ENCODE measurements around the gene PCDH9.

Gene PCDH9

GRCh38 chr13:66933994-66934393 is 296.1 kb downstream of the PCDH9 start:
- no peaks in the 10 kb centered on the region for H3K36me3 ChIP-seq
- H3K4me3 ChIP-seq (ENCODE audit: low read depth in 1 of 2, low read length in 1 of 2) = no peak overlapping the region
- no peak for TF ChIP-seq CTCF (IDR thresholded peaks at IDR 0.05)
- peaks cover 4% of the 10 kb centered on the region for H3K9me3 ChIP-seq
- H3K27me3 ChIP-seq = no peaks in the 10 kb centered on the region
- H3K4me1 ChIP-seq (ENCODE audit: control insufficient read depth in 1 of 2, insufficient read depth in 1 of 2, low read depth in 1 of 2, low read length in 1 of 2) = no peaks in the 10 kb centered on the region
- H3K27ac ChIP-seq = no peak overlapping the region

- Histone ChIP-seq H3K9me3 (peaks cover 4% of the 10 kb centered on the region), H3K36me3 (no peaks in the 10 kb centered on the region), H3K4me3 (ENCODE audit: low read depth in 1 of 2, low read length in 1 of 2) (no peak overlapping the region), H3K27me3 (no peaks in the 10 kb centered on the region), H3K27ac (no peak overlapping the region), H3K4me1 (ENCODE audit: control insufficient read depth in 1 of 2, insufficient read depth in 1 of 2, low read depth in 1 of 2, low read length in 1 of 2) (no peaks in the 10 kb centered on the region)
- no peak for TF ChIP-seq CTCF (IDR thresholded peaks at IDR 0.05)
Measured at GRCh38 chr13:66933527-66933926, 296.6 kb downstream of the PCDH9 start.

GRCh38 chr13:66927562-66927961 is 302.6 kb downstream of the PCDH9 start:
- H3K4me1 ChIP-seq (ENCODE audit: control insufficient read depth in 1 of 2, insufficient read depth in 1 of 2, low read depth in 1 of 2, low read length in 1 of 2) = no peaks in the 10 kb centered on the region
- no peaks in the 10 kb centered on the region for H3K27me3 ChIP-seq
- no peak overlapping the region for H3K27ac ChIP-seq
- no peaks in the 10 kb centered on the region for H3K9me3 ChIP-seq
- no peaks in the 10 kb centered on the region for H3K36me3 ChIP-seq
- no peak for TF ChIP-seq CTCF (IDR thresholded peaks at IDR 0.05)
- no peak overlapping the region for H3K4me3 ChIP-seq (ENCODE audit: low read depth in 1 of 2, low read length in 1 of 2)

GRCh38 chr13:66926851-66927524 is 303.1 kb downstream of the PCDH9 start:
- H3K9me3 ChIP-seq = no peaks in the 10 kb centered on the region
- H3K4me3 ChIP-seq (ENCODE audit: low read depth in 1 of 2, low read length in 1 of 2) = no peak overlapping the region
- H3K27me3 ChIP-seq = no peaks in the 10 kb centered on the region
- H3K4me1 ChIP-seq (ENCODE audit: control insufficient read depth in 1 of 2, insufficient read depth in 1 of 2, low read depth in 1 of 2, low read length in 1 of 2) = no peaks in the 10 kb centered on the region
- H3K36me3 ChIP-seq = no peaks in the 10 kb centered on the region
- TF ChIP-seq CTCF (IDR thresholded peaks at IDR 0.05) = no peak
- H3K27ac ChIP-seq = no peak overlapping the region

GRCh38 chr13:66926200-66926850 is 303.8 kb downstream of the PCDH9 start:
- Histone ChIP-seq H3K9me3 (no peaks in the 10 kb centered on the region), H3K4me1 (ENCODE audit: control insufficient read depth in 1 of 2, insufficient read depth in 1 of 2, low read depth in 1 of 2, low read length in 1 of 2) (no peaks in the 10 kb centered on the region), H3K36me3 (no peaks in the 10 kb centered on the region), H3K27ac (no peak overlapping the region), H3K4me3 (ENCODE audit: low read depth in 1 of 2, low read length in 1 of 2) (no peak overlapping the region), H3K27me3 (no peaks in the 10 kb centered on the region)
- TF ChIP-seq CTCF (IDR thresholded peaks at IDR 0.05) = no peak
